K562 (cell line): ENCODE measurements around the gene HP. TPM values are rescaled to one million over a fixed set of nuclear protein-coding genes. Genes with fewer than 3 reads are reported as not detected.

Source experiments
- ATAC-seq: fragments of 200-7000 bp; cut with Tn5 transposase; 3 replicates; pipeline ENCODE4 v1.9.1; 2020; ENCODE audit warnings: moderate library complexity
- BruUV-seq: library from RNA; stranded (reverse); fragments of 400-500 nt; replicated peaks from 2 replicates; lab custom pipeline; 2021; lab: Mats Ljungman, UMichigan
- CTCF ChIA-PET: fragments of 300-600 bp; formaldehyde crosslinking; extraction: SDS; loops from one replicate; lab custom pipeline; 2021; ENCODE audit warnings: low intra/inter-chr PET ratio; lab: Yijun Ruan, JAX
- POLR2A ChIA-PET: fragments of 300-600, 350-650 bp; sonication (Branson Sonifier 250); formaldehyde crosslinking; extraction: SDS; loops from one replicate; lab custom pipeline; 2021; ENCODE audit warnings: antibody characterized with exemption, inconsistent platforms; lab: Yijun Ruan, JAX
- DNase-seq, 4 experiments: peaks; one replicate each; pipeline versions ENCODE4 v3.0.0 to v3.0.0-alpha.2; 2011 to 2018; ENCODE audit warnings: low spot score in 3 of 4, mixed read lengths in 3 of 4; ENCODE audit errors: extremely low read depth in 1 of 4
- FAIRE-seq: peaks from 2 replicates; lab custom pipeline; 2011; peaks lifted over from hg19 to GRCh38; lab: Jason Lieb, UNC
- H2AFZ ChIP-seq: 2 replicates; pipeline ENCODE4 v1.6.0; 2011; ENCODE audit warnings: low read depth, low read length, control low read depth, inconsistent platforms
- H3K27ac ChIP-seq: fragments of 200-600 bp; 3 replicates; pipeline ENCODE4 v1.8.0; 2011; ENCODE audit warnings: low read depth, mild to moderate bottlenecking, control low read depth, inconsistent platforms, low read length, moderate library complexity, mixed read lengths; ENCODE audit errors: extremely low read depth
- H3K27me3 ChIP-seq, 2 experiments: fragments of 300-600 bp in 1 of 2; 2 replicates in 1 of 2; 3 replicates in 1 of 2; pipeline versions ENCODE4 v1.6.0 to v1.8.0; 2011; ENCODE audit warnings: inconsistent platforms in 2 of 2, low read length in 2 of 2, mild to moderate bottlenecking in 1 of 2, mixed read lengths in 1 of 2, moderate library complexity in 1 of 2; ENCODE audit not compliant: control insufficient read depth in 2 of 2, insufficient read depth in 2 of 2
- H3K36me3 ChIP-seq: fragments of 300-600 bp; 3 replicates; pipeline ENCODE4 v1.8.0; 2011; ENCODE audit warnings: mild to moderate bottlenecking, low read length, inconsistent platforms; ENCODE audit not compliant: control insufficient read depth, insufficient read depth
- H3K4me1 ChIP-seq, 2 experiments: fragments of 200-600 bp in 1 of 2; replicated peaks in 1 of 2; 2 replicates in 1 of 2; 3 replicates in 1 of 2; pipeline versions ENCODE4 v1.5.1 to v1.8.0; 2011; ENCODE audit warnings: inconsistent platforms in 2 of 2, low read length in 2 of 2, mild to moderate bottlenecking in 1 of 2, mixed read lengths in 1 of 2, moderate library complexity in 1 of 2; ENCODE audit not compliant: control insufficient read depth in 2 of 2, insufficient read depth in 2 of 2
- H3K4me2 ChIP-seq: 2 replicates; pipeline ENCODE4 v1.6.1; 2011; ENCODE audit warnings: low read length, control low read depth, inconsistent platforms, mixed read lengths; ENCODE audit not compliant: insufficient read depth
- H3K4me3 ChIP-seq: fragments of 200-600 bp; sonication (generic), shearing (Covaris generic); 2 replicates; pipeline ENCODE4 v1.5.1; 2016; ENCODE audit warnings: control low read depth, inconsistent platforms
- H3K79me2 ChIP-seq: fragments of 200-600 bp; 3 replicates; pipeline ENCODE4 v1.8.0; 2011; ENCODE audit warnings: low read length, inconsistent platforms; ENCODE audit not compliant: control insufficient read depth, insufficient read depth
- H3K9ac ChIP-seq, 2 experiments: 2 replicates each; pipeline versions ENCODE4 v1.6.0 to v1.6.1; 2011; ENCODE audit warnings: low read depth in 2 of 2, low read length in 2 of 2, control low read depth in 1 of 2, inconsistent platforms in 1 of 2, mild to moderate bottlenecking in 1 of 2, mixed read lengths in 1 of 2; ENCODE audit not compliant: insufficient read depth in 1 of 2
- H3K9me1 ChIP-seq: one replicate; pipeline ENCODE4 v1.6.0; 2011; ENCODE audit warnings: inconsistent platforms, mild to moderate bottlenecking, low read length, moderate library complexity; ENCODE audit not compliant: control insufficient read depth, insufficient read depth
- H3K9me3 ChIP-seq: replicated peaks from 2 replicates; pipeline ENCODE4 v1.5.1; 2011; ENCODE audit warnings: low read depth, low read length, inconsistent platforms; ENCODE audit not compliant: control insufficient read depth, insufficient read depth
- H4K20me1 ChIP-seq: replicated peaks from 2 replicates; pipeline ENCODE4 v1.6.1; 2011; ENCODE audit warnings: low read length, inconsistent platforms, mixed read lengths; ENCODE audit not compliant: control insufficient read depth, insufficient read depth
- ARID3B ChIP-seq: fragments of 250-450 bp; sonication (Bioruptor Pico); IDR thresholded peaks from 2 replicates; pipeline ENCODE4 v1.4.0; 2020; ENCODE audit warnings: borderline replicate concordance
- COPS2 ChIP-seq: fragments of 450-650 bp; conservative IDR thresholded peaks from 2 replicates; pipeline ENCODE4 v1.6.1; 2016; ENCODE audit warnings: mild to moderate bottlenecking, moderate library complexity
- ETV5 ChIP-seq: sonication (generic); formaldehyde crosslinking; IDR thresholded peaks from 2 replicates; pipeline ENCODE4 v1.4.0; 2020; ENCODE audit warnings: low read depth, mild to moderate bottlenecking, missing genetic modification reagents
- GATAD2B ChIP-seq: fragments of 450-650 bp; IDR thresholded peaks from 2 replicates; pipeline ENCODE4 v1.6.1; 2017; ENCODE audit warnings: mild to moderate bottlenecking, borderline replicate concordance
- MIER1 ChIP-seq: fragments of 450-650 bp; IDR thresholded peaks from 2 replicates; pipeline ENCODE4 v1.6.1; 2016; ENCODE audit warnings: antibody characterized with exemption, mild to moderate bottlenecking, low read depth
- POLR3A ChIP-seq: IDR thresholded peaks from 2 replicates; pipeline ENCODE4 v1.6.1; 2011; ENCODE audit warnings: borderline replicate concordance, mild to moderate bottlenecking, moderate library complexity; ENCODE audit not compliant: insufficient read length, insufficient read depth; ENCODE audit errors: extremely low read depth
- STAT6 ChIP-seq: sonication (generic); formaldehyde crosslinking; IDR thresholded peaks from 2 replicates; pipeline ENCODE4 v1.8.1; 2023; ENCODE audit warnings: mild to moderate bottlenecking, missing genetic modification reagents
- SUPT5H ChIP-seq: fragments of 450-650 bp; IDR thresholded peaks from 2 replicates; pipeline ENCODE4 v1.6.1; 2016
- TOE1 ChIP-seq, 2 experiments: fragments of 450-650 bp in 1 of 2; sonication (generic) in 1 of 2; formaldehyde crosslinking in 1 of 2; IDR thresholded peaks; 2 replicates each; pipeline versions ENCODE4 v1.7.1 to v1.8.0; 2016 to 2022; ENCODE audit warnings: borderline replicate concordance in 2 of 2, mild to moderate bottlenecking in 2 of 2, antibody characterized with exemption in 1 of 2, inconsistent platforms in 1 of 2, low read depth in 1 of 2, missing genetic modification reagents in 1 of 2, moderate library complexity in 1 of 2
- ZNF512 ChIP-seq: IDR thresholded peaks from 2 replicates; pipeline ENCODE4 v1.6.1; 2016; ENCODE audit warnings: missing genetic modification characterization, missing compliant biosample characterization
- ZNF785 ChIP-seq: fragments of 250-450 bp; sonication (Bioruptor Pico); IDR thresholded peaks from 2 replicates; pipeline ENCODE4 v1.4.0; 2020; ENCODE audit warnings: mild to moderate bottlenecking
- whole genome bisulfite sequencing: fragments of 100-300 bp; shearing (Covaris generic); methylation state at CpG from one replicate; pipeline ENCODE4 v1.1.6; 2016; ENCODE audit warnings: low coverage, mixed read lengths; ENCODE audit not compliant: insufficient coverage; ENCODE audit errors: missing lambda C conversion rate; 5-methylcytosine and 5-hydroxymethylcytosine counted together
- in situ Hi-C: fragments of 300-500 bp; cut with MboI; formaldehyde crosslinking; loops from 4 replicates; pipeline ENCODE4 v1.15.0; 2018; ENCODE audit warnings: inconsistent platforms, mixed read lengths
- intact Hi-C: fragments of 100-400 bp; cut with micrococcal nuclease; formaldehyde crosslinking; loops from 2 replicates; pipeline ENCODE4 v1.14.2; 2022
- polyA plus RNA-seq, 8 experiments: library from polyadenylated mRNA; depleted of rRNA in 4 of 8; stranded (reverse) in 5 of 8; unstranded in 3 of 8; fragments of >200 nt; fragmentation: Nextera tagmentation in 2 of 8; fragmentation: Illumina TruSeq in 1 of 8; extraction: Ambion mirVana in 2 of 8; extraction: Trizol in 1 of 8; gene quantifications; 2 replicates each; pipeline versions ENCODE4 v1.2.1 to v1.2.3, GENCODE V29; 2011 to 2014; ENCODE audit warnings: inconsistent platforms in 1 of 8, missing spikeins in 1 of 8
- total RNA-seq, 7 experiments: library from RNA; depleted of rRNA in 6 of 7; stranded (reverse); fragments of >200 nt in 6 of 7; fragmentation: Illumina TruSeq in 2 of 7; extraction: Trizol in 2 of 7; gene quantifications; 2 replicates each; pipeline versions ENCODE4 v1.2.1 to v1.2.3, GENCODE V29; 2011 to 2021; ENCODE audit warnings: low replicate concordance in 1 of 7

HP gene
- total and polyA plus RNA-seq, 9 of the 15 experiments (the other 6 are each of a cell fraction or from before 2014, with no cell fraction given), result 0.04 to 8.7 TPM; not detected in 7

- DNase-seq (no peak), ATAC-seq (no peak), FAIRE-seq (no peak)
- no peaks in the 10 kb centered on the region for H3K79me2 ChIP-seq
- intact Hi-C loops, result no loop called here
- no peaks in the 10 kb centered on the region for H3K9me1 ChIP-seq
- no peak overlapping the region for H2AFZ ChIP-seq
- no peaks in the 10 kb centered on the region for H3K9me3 ChIP-seq
- no peaks in the 10 kb centered on the region for H3K36me3 ChIP-seq
- WGBS, result 0% methylated on average over 2 of the region's 2 CpGs
- H3K27ac ChIP-seq, result no peak overlapping the region
- BruUV-seq, result no TSS peak
- H3K9ac ChIP-seq, result no peak overlapping the region
- H3K27me3 ChIP-seq, result no peaks in the 10 kb centered on the region; a peak in 2 of 5 replicates
- in situ Hi-C loops, result no loop called here
- no peak overlapping the region for H3K4me3 ChIP-seq
- CTCF ChIA-PET, result no interaction called here
- POLR2A ChIA-PET, result no interaction called here
- H3K4me1 ChIP-seq, result no peaks in the 10 kb centered on the region; a peak in 2 of 5 replicates
- H3K4me2 ChIP-seq, result no peak overlapping the region
- H4K20me1 ChIP-seq, result no peaks in the 10 kb centered on the region
- no peak for TF ChIP-seq GATAD2B
- no peak for TF ChIP-seq POLR3A
- TF ChIP-seq ARID3B (CRISPR knock-in tag), result no peak
- no peak for TF ChIP-seq STAT6 (CRISPR knock-in tag)
- no peak for TF ChIP-seq ETV5 (CRISPR knock-in tag)
- no peak for TF ChIP-seq TOE1 (IDR thresholded peaks at IDR 0.05; ENCODE audit: borderline replicate concordance)
- no peak for TF ChIP-seq TOE1 (CRISPR knock-in tag; IDR thresholded peaks at IDR 0.05; ENCODE audit: borderline replicate concordance, low read depth)
- TF ChIP-seq ZNF512, result no peak
- no peak for TF ChIP-seq MIER1
- no peak for TF ChIP-seq SUPT5H
- no peak for TF ChIP-seq ZNF785 (CRISPR knock-in tag)
- TF ChIP-seq COPS2, result no peak
Observed at GRCh38 chr16:72044825-72045359, 9.4 kb upstream of the HP start.
